HUES64 (cell line): ENCODE results near the gene ZSWIM6.
A peak's percentile ranks its signal among the peaks of the same experiment; 100 is the strongest.

Experiments
- H3K27ac ChIP-seq: 2 replicates; pipeline ENCODE4 v1.7.0; 2013; ENCODE audit warnings: low read depth, low read length, inconsistent platforms
- H3K27me3 ChIP-seq: 2 replicates; pipeline ENCODE4 v1.6.1; 2013; ENCODE audit warnings: mild to moderate bottlenecking, low read length; ENCODE audit not compliant: insufficient read depth
- H3K36me3 ChIP-seq: 2 replicates; pipeline ENCODE4 v1.6.1; 2013; ENCODE audit warnings: mild to moderate bottlenecking, low read length; ENCODE audit not compliant: insufficient read depth
- H3K4me1 ChIP-seq: 2 replicates; pipeline ENCODE4 v1.6.1; 2013; ENCODE audit warnings: mild to moderate bottlenecking, low read length, moderate library complexity; ENCODE audit not compliant: insufficient read depth
- H3K4me3 ChIP-seq: 2 replicates; pipeline ENCODE4 v1.5.1; 2013; ENCODE audit warnings: mild to moderate bottlenecking, low read length, moderate library complexity
- H3K9ac ChIP-seq: 2 replicates; pipeline ENCODE4 v1.6.1; 2013; ENCODE audit warnings: mild to moderate bottlenecking, low read depth, low read length
- H3K9me3 ChIP-seq: 2 replicates; pipeline ENCODE4 v1.6.1; 2013; ENCODE audit warnings: low read depth, low read length; ENCODE audit not compliant: insufficient read depth
- WGBS: fragments of 150-250, 120-280 bp; methylation state at CpG from one replicate; pipeline ENCODE4 v1.1.7; 2013; ENCODE audit warnings: missing lambda C conversion rate; 5-methylcytosine and 5-hydroxymethylcytosine counted together

ZSWIM6 gene

GRCh38 chr5:61371474-61371873 is 39.4 kb downstream of the ZSWIM6 start:
- Histone ChIP-seq H3K9me3 (no peaks in the 10 kb centered on the region), H3K4me1 (peaks cover 18% of the 10 kb centered on the region), H3K27me3 (no peaks in the 10 kb centered on the region), H3K27ac (no peak overlapping the region), H3K36me3 (no peaks in the 10 kb centered on the region), H3K4me3 (no peak overlapping the region), H3K9ac (no peak overlapping the region)
- 69% methylated on average over 5 of the region's 5 CpGs for WGBS

- Histone ChIP-seq H3K9ac (no peak overlapping the region), H3K27ac (peak overlapping the region; percentile 18; the same call in 1 of the 2 replicates)
- WGBS: no CpG with 5 or more reads among the region's 2 CpGs
These were observed 47.6 kb downstream of the ZSWIM6 start for GRCh38 chr5:61379677-61380076.

GRCh38 chr5:61381968-61382367 is 49.9 kb downstream of the ZSWIM6 start:
- Histone ChIP-seq H3K27me3 (no peaks in the 10 kb centered on the region), H3K4me3 (no peak overlapping the region), H3K9ac (no peak overlapping the region), H3K9me3 (no peaks in the 10 kb centered on the region), H3K4me1 (peaks cover 14% of the 10 kb centered on the region), H3K27ac (no peak overlapping the region), H3K36me3 (no peaks in the 10 kb centered on the region)
- WGBS: 91% methylated on average over 2 of the region's 2 CpGs

More at GRCh38 chr5:61379677-61380076, 47.6 kb downstream of the ZSWIM6 start:
- no peaks in the 10 kb centered on the region for H3K36me3 ChIP-seq
- no peaks in the 10 kb centered on the region for H3K27me3 ChIP-seq
- H3K9me3 ChIP-seq: no peaks in the 10 kb centered on the region
- H3K4me1 ChIP-seq: peaks cover 11% of the 10 kb centered on the region
- peak overlapping the region; percentile 12; the same call in 1 of the 2 replicates for H3K4me3 ChIP-seq

GRCh38 chr5:61385627-61386026 is 53.6 kb downstream of the ZSWIM6 start:
- Histone ChIP-seq H3K9ac (no peak overlapping the region), H3K4me3 (no peak overlapping the region), H3K4me1 (0 out of 2 replicates have a peak, but pooled peaks cover 3% of the 10 kb centered on the region), H3K27ac (no peak overlapping the region), H3K36me3 (no peaks in the 10 kb centered on the region), H3K9me3 (no peaks in the 10 kb centered on the region), H3K27me3 (no peaks in the 10 kb centered on the region)
- 91% methylated on average over 3 of the region's 3 CpGs for WGBS

GRCh38 chr5:61386045-61386800 is 54.2 kb downstream of the ZSWIM6 start:
- 0 out of 2 replicates have a peak, but pooled peaks cover 3% of the 10 kb centered on the region for H3K4me1 ChIP-seq
- no peak overlapping the region for H3K27ac ChIP-seq

GRCh38 chr5:61389609-61390008 is 57.6 kb downstream of the ZSWIM6 start:
- H3K4me1 ChIP-seq: 0 out of 2 replicates have a peak, but pooled peaks cover 3% of the 10 kb centered on the region
- peaks cover 6% of the 10 kb centered on the region; the same call in 1 of the 2 replicates for H3K36me3 ChIP-seq
- 92% methylated on average over 3 of the region's 3 CpGs for WGBS
- no peaks in the 10 kb centered on the region for H3K9me3 ChIP-seq
- no peak overlapping the region for H3K27ac ChIP-seq
- H3K4me3 ChIP-seq: no peak overlapping the region
- H3K9ac ChIP-seq: no peak overlapping the region
- H3K27me3 ChIP-seq: no peaks in the 10 kb centered on the region

More at GRCh38 chr5:61386045-61386800, 54.2 kb downstream of the ZSWIM6 start:
- Histone ChIP-seq H3K4me3 (no peak overlapping the region), H3K27me3 (no peaks in the 10 kb centered on the region), H3K9ac (no peak overlapping the region), H3K9me3 (no peaks in the 10 kb centered on the region), H3K36me3 (no peaks in the 10 kb centered on the region)
- 79% methylated on average over 2 of the region's 2 CpGs for WGBS

- Histone ChIP-seq H3K9me3 (no peaks in the 10 kb centered on the region), H3K9ac (no peak overlapping the region), H3K27ac (no peak overlapping the region), H3K27me3 (no peaks in the 10 kb centered on the region), H3K4me3 (no peak overlapping the region), H3K4me1 (no peaks in the 10 kb centered on the region), H3K36me3 (peaks cover 6% of the 10 kb centered on the region; the same call in 1 of the 2 replicates)
- 100% methylated on average over 1 of the region's 1 CpG for WGBS
These were observed 62.1 kb downstream of the ZSWIM6 start for GRCh38 chr5:61394078-61394704.

- Histone ChIP-seq H3K4me1 (no peaks in the 10 kb centered on the region), H3K9ac (no peak overlapping the region), H3K9me3 (no peaks in the 10 kb centered on the region), H3K4me3 (no peak overlapping the region), H3K27me3 (no peaks in the 10 kb centered on the region), H3K36me3 (peaks cover 6% of the 10 kb centered on the region; the same call in 1 of the 2 replicates), H3K27ac (no peak overlapping the region)
- WGBS: 98% methylated on average over 2 of the region's 2 CpGs
These were observed 62.7 kb downstream of the ZSWIM6 start for GRCh38 chr5:61394793-61395192.

GRCh38 chr5:61397238-61397637 is 65.2 kb downstream of the ZSWIM6 start:
- WGBS: 54% methylated on average over 1 of the region's 1 CpG
- Histone ChIP-seq H3K9ac (no peak overlapping the region), H3K36me3 (0 out of 2 replicates have a peak, but pooled peaks cover 2% of the 10 kb centered on the region), H3K27ac (no peak overlapping the region), H3K4me1 (peaks cover 14% of the 10 kb centered on the region), H3K4me3 (no peak overlapping the region), H3K27me3 (no peaks in the 10 kb centered on the region), H3K9me3 (no peaks in the 10 kb centered on the region)

- H3K27ac ChIP-seq: no peak overlapping the region
- 79% methylated on average over 2 of the region's 2 CpGs for WGBS
- H3K9ac ChIP-seq: no peak overlapping the region
- H3K4me1 ChIP-seq: peaks cover 15% of the 10 kb centered on the region
- no peaks in the 10 kb centered on the region for H3K27me3 ChIP-seq
- H3K4me3 ChIP-seq: no peak overlapping the region
- H3K36me3 ChIP-seq: no peaks in the 10 kb centered on the region
- no peaks in the 10 kb centered on the region for H3K9me3 ChIP-seq
These were observed 65.9 kb downstream of the ZSWIM6 start for GRCh38 chr5:61397937-61398336.

GRCh38 chr5:61398440-61398839 is 66.4 kb downstream of the ZSWIM6 start:
- Histone ChIP-seq H3K4me3 (no peak overlapping the region), H3K36me3 (no peaks in the 10 kb centered on the region), H3K27me3 (no peaks in the 10 kb centered on the region), H3K9me3 (no peaks in the 10 kb centered on the region), H3K9ac (no peak overlapping the region), H3K27ac (no peak overlapping the region), H3K4me1 (peaks cover 19% of the 10 kb centered on the region)
- WGBS: 96% methylated on average over 4 of the region's 4 CpGs
